ENCODE measurements around the gene TMEM270. TPM values are rescaled to one million over a fixed set of nuclear protein-coding genes. Genes with fewer than 3 reads are reported as not detected.

TMEM270 gene
- total and polyA plus RNA-seq, 8 donors, result not detected

DNA sequence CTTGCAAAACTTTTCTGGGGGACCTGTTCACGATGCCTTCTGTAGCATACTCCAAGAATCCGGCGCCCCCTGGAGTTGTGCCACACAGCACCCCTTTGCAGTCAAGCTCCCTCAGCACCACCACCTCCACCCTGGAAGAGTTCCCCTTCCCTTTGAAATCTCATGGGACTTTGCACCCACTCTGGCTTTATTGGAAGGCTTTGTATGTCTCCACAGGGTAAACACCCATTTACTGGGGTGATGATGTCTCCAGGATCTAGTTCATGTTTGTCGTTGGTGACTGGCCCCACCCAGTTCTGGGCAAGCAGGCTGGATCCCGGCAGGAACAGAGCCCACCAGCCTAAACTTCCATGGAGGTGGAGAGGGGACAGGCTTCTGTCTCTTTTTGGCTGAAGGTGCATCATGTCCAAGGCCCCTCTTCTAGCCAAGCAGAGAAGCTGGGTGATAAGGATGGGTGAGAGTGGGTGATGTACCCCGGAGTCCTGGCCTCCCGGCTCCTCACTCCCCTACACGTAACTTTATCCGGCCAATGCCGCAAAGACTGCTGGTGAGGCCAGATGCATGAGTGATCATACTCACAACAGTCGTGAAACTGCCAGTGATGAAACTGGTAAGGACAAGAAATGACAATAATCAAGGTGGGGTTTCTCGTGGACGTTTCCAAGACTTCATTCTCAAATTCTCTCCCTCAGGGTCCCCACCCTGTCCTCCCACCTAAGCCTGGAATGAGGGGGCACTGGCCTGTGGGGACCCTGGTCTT, 30.9 kb upstream of the TMEM270 start:
- H3K9me3 ChIP-seq, result no peaks in the 10 kb centered on the region
- intact Hi-C loops (cut with DNase I), result no loop called here
- ATAC-seq, result no peak
- no peak overlapping the region for H3K4me3 ChIP-seq
- H3K27ac ChIP-seq, result peak overlapping the region; percentile 66 to 86
- no peaks in the 10 kb centered on the region for H3K36me3 ChIP-seq
- TF ChIP-seq, protein P1, sequence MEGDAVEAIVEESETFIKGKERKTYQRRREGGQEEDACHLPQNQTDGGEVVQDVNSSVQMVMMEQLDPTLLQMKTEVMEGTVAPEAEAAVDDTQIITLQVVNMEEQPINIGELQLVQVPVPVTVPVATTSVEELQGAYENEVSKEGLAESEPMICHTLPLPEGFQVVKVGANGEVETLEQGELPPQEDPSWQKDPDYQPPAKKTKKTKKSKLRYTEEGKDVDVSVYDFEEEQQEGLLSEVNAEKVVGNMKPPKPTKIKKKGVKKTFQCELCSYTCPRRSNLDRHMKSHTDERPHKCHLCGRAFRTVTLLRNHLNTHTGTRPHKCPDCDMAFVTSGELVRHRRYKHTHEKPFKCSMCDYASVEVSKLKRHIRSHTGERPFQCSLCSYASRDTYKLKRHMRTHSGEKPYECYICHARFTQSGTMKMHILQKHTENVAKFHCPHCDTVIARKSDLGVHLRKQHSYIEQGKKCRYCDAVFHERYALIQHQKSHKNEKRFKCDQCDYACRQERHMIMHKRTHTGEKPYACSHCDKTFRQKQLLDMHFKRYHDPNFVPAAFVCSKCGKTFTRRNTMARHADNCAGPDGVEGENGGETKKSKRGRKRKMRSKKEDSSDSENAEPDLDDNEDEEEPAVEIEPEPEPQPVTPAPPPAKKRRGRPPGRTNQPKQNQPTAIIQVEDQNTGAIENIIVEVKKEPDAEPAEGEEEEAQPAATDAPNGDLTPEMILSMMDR (IDR thresholded peaks at IDR 0.05), result no peak
- H3K4me1 ChIP-seq, result peaks cover 19 to 31% of the 10 kb centered on the region in 2 donors
- peaks cover 0 to 9% of the 10 kb centered on the region in 2 donors for H3K27me3 ChIP-seq
- peak in 1 of 4 donors; percentile 57 for DNase-seq

DNA sequence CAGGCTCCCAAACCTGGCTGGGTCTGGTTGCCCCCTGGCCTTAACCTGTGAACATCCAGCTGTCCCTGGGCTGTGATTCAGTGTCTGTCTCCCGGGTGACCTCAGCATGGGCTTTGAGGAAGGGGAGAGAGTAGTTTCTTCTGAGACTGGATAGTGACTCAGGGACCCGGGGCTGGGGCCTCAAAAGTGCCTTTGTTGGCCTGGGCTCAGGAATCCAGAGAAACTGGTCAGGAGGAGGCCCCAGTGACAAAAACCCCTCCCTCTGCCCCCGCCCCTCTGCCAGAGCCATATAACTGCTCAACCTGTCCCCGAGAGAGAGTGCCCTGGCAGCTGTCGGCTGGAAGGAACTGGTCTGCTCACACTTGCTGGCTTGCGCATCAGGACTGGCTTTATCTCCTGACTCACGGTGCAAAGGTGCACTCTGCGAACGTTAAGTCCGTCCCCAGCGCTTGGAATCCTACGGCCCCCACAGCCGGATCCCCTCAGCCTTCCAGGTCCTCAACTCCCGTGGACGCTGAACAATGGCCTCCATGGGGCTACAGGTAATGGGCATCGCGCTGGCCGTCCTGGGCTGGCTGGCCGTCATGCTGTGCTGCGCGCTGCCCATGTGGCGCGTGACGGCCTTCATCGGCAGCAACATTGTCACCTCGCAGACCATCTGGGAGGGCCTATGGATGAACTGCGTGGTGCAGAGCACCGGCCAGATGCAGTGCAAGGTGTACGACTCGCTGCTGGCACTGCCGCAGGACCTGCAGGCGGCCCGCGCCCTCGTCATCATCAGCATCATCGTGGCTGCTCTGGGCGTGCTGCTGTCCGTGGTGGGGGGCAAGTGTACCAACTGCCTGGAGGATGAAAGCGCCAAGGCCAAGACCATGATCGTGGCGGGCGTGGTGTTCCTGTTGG, 30.0 kb upstream of the TMEM270 start, which contains the start of gene CLDN4:
TSS of gene CLDN4 (plus strand) at position 316 of the 903 bp plus-strand sequence. CDS start at position 522, 206 bp downstream.
- intact Hi-C loops (cut with DNase I), result no loop called here
- peak within 1 kb of the TSS; percentile 66 to 86 for H3K27ac ChIP-seq

DNA sequence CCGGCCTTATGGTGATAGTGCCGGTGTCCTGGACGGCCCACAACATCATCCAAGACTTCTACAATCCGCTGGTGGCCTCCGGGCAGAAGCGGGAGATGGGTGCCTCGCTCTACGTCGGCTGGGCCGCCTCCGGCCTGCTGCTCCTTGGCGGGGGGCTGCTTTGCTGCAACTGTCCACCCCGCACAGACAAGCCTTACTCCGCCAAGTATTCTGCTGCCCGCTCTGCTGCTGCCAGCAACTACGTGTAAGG, 29.4 kb upstream of the TMEM270 start:
- TF ChIP-seq, protein P1 (IDR thresholded peaks at IDR 0.05), result no peak
- intact Hi-C loops (cut with DNase I), result no loop called here
- H3K36me3 ChIP-seq, result no peaks in the 10 kb centered on the region
- H3K4me3 ChIP-seq, result peak overlapping the region; percentile 31 to 48
- H3K9me3 ChIP-seq, result no peaks in the 10 kb centered on the region
- peaks cover 19 to 25% of the 10 kb centered on the region in 2 donors for H3K4me1 ChIP-seq
- H3K27ac ChIP-seq, result peak overlapping the region; percentile 66 to 86
- DNase-seq (no peak), ATAC-seq (no peak)
- peaks cover 0 to 9% of the 10 kb centered on the region in 2 donors for H3K27me3 ChIP-seq

More for the DNA sequence above, 30.0 kb upstream of the TMEM270 start, which contains the start of gene CLDN4:
- peak; percentile 53 to 90 (median 86) for DNase-seq
- H3K4me1 ChIP-seq, result peaks cover 19 to 31% of the 10 kb centered on the region in 2 donors
- peak; percentile 63 for ATAC-seq
- H3K4me3 ChIP-seq, result peak within 1 kb of the TSS; percentile 31 to 48
- no peaks in the 10 kb centered on the region for H3K36me3 ChIP-seq
- H3K9me3 ChIP-seq, result no peaks in the 10 kb centered on the region
- TF ChIP-seq, protein P1 (IDR thresholded peaks at IDR 0.05), result no peak
- H3K27me3 ChIP-seq, result peaks cover 0 to 9% of the 10 kb centered on the region in 2 donors

DNA sequence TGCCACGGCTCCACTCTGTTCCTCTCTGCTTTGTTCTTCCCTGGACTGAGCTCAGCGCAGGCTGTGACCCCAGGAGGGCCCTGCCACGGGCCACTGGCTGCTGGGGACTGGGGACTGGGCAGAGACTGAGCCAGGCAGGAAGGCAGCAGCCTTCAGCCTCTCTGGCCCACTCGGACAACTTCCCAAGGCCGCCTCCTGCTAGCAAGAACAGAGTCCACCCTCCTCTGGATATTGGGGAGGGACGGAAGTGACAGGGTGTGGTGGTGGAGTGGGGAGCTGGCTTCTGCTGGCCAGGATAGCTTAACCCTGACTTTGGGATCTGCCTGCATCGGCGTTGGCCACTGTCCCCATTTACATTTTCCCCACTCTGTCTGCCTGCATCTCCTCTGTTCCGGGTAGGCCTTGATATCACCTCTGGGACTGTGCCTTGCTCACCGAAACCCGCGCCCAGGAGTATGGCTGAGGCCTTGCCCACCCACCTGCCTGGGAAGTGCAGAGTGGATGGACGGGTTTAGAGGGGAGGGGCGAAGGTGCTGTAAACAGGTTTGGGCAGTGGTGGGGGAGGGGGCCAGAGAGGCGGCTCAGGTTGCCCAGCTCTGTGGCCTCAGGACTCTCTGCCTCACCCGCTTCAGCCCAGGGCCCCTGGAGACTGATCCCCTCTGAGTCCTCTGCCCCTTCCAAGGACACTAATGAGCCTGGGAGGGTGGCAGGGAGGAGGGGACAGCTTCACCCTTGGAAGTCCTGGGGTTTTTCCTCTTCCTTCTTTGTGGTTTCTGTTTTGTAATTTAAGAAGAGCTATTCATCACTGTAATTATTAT, 28.9 kb upstream of the TMEM270 start:
- H3K27me3 ChIP-seq, result peaks cover 0 to 9% of the 10 kb centered on the region in 2 donors
- TF ChIP-seq, protein P1 (IDR thresholded peaks at IDR 0.05), result no peak
- H3K36me3 ChIP-seq, result no peaks in the 10 kb centered on the region
- ATAC-seq (peak; percentile 54), DNase-seq (peak in 3 of 4 donors; percentile 82 to 87 (median 84))
- no peaks in the 10 kb centered on the region for H3K9me3 ChIP-seq
- peaks cover 18 to 19% of the 10 kb centered on the region in 2 donors for H3K4me1 ChIP-seq
- intact Hi-C loops (cut with DNase I), result no loop called here
- H3K4me3 ChIP-seq, result peak overlapping the region; percentile 31 to 48
- H3K27ac ChIP-seq, result peak overlapping the region; percentile 66 to 86

Measured in left lung (tissue), 10 donors.